ENCODE results near the gene MPPE1. TPM values are rescaled to one million over a fixed set of nuclear protein-coding genes. Genes with fewer than 3 reads are reported as not detected.
"Not testable (repeated sequence)": the region's sequence is repeated elsewhere in the genome, so short reads cannot be mapped to it uniquely, and the experiment has no call there.

The MPPE1 gene
- total RNA-seq, result 30.7 TPM

- Histone ChIP-seq H3K4me3 (ENCODE audit: low read length) (peak within 1 kb of the TSS; percentile 81), H3K4me1 (ENCODE audit: insufficient read depth, low read length) (peaks cover 28% of the 10 kb centered on the region), H3K9me3 (ENCODE audit: low read depth, low read length) (no peaks in the 10 kb centered on the region), H3K27me3 (ENCODE audit: insufficient read depth, low read length) (no peaks in the 10 kb centered on the region)
Measured at GRCh38 chr18:11908182-11909060, at the start of gene MPPE1. TSS of gene MPPE1 (minus strand) at chr18:11908317. CDS start at chr18:11897264, 11,053 bp downstream.

GRCh38 chr18:11957636-11958035 is 49.5 kb upstream of the MPPE1 start:
- H3K27me3 ChIP-seq (ENCODE audit: insufficient read depth, low read length), result no peaks in the 10 kb centered on the region
- no peak overlapping the region for H3K4me3 ChIP-seq (ENCODE audit: low read length)
- no peaks in the 10 kb centered on the region for H3K4me1 ChIP-seq (ENCODE audit: insufficient read depth, low read length)
- peaks cover 6% of the 10 kb centered on the region for H3K9me3 ChIP-seq (ENCODE audit: low read depth, low read length)

DNA sequence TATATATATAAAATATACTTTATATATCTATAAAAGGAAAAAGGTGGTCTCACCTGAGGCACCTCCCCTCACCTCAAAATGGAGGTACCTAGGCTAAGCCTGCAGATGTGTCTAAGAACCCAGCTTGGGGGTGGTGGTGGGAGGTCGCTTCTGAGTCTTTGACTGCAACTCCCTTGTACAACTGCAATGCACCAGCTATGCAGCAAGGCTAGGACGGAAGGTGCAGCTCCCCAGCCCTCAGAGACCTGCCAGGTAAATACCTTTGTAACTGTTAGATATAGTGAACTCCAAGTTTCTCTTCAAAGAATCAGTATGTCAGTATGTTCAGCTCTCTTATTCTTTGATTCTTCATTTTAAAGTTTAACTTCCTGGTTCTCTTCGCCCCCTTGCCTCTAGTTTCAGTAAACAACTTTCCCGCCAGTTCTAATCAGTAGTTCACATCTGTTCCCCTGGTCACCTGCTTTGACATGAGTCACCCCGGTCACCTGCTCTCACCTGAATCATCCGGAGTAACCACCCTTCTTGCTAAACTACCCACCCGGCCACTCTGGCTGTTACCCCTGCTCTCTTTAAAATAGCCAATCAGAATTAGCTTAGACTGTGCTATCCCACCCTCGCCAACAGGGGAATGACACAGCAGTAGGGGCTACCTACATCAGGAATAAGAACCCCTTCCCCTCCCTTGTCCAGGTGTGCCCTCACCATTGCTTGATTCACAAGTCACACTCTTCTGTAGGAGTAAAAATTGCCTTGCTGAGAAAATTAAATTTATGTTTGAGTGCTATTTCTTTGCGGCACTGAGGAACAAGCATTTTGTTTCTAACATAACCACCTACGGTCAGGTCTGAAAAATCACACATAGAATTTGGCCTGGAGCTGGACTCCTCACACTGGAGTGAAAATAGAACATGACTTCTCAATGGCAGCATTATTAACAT is 48.5 kb upstream of the MPPE1 start:
- no peaks in the 10 kb centered on the region for H3K4me1 ChIP-seq (ENCODE audit: insufficient read depth, low read length)
- H3K4me3 ChIP-seq (ENCODE audit: low read length), result no peak overlapping the region
- no peaks in the 10 kb centered on the region for H3K27me3 ChIP-seq (ENCODE audit: insufficient read depth, low read length)
- H3K9me3 ChIP-seq (ENCODE audit: low read depth, low read length), result peaks cover 6% of the 10 kb centered on the region

DNA sequence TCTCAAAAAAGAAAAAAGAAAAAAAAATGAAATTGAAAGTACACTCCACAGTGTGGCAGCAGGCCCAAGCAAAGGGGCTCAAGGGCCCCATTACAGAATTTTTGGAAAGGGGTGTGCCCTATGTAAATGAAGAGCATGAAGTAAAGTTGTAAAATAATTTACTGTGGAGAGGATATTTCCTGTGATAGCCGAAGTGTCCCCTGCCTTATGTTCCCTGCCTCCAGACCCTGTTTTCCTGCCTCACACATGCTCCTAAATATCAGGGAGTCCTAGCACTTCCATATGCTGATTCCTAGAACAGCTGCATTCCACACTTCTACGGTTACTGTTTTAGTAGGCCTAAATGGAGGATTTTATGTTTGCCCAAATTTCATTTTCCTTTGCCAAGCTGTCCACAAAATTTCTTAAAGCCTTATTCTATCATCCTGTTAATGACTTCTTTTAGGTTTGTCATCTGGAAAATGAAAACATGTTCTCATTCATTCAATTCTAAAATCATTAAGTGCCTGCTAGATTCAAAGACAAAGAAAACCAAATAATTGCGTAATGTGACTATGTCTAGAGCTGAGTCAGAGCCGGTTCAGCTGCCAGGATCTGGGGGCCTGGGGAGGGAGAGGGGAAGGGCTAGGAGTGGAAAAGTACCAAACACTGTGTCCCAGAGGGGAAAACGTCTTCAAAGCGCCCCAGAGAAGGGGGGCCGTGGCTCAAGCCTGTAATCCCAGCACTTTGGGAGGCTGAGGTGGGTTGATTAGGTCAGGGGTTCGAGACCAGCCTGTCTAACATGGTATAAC is 47.3 kb upstream of the MPPE1 start:
- H3K4me3 ChIP-seq (ENCODE audit: low read length), result no peak overlapping the region
- H3K27me3 ChIP-seq (ENCODE audit: insufficient read depth, low read length), result no peaks in the 10 kb centered on the region
- H3K4me1 ChIP-seq (ENCODE audit: insufficient read depth, low read length), result no peaks in the 10 kb centered on the region
- H3K9me3 ChIP-seq (ENCODE audit: low read depth, low read length), result peaks cover 6% of the 10 kb centered on the region

- Histone ChIP-seq H3K4me1 (ENCODE audit: insufficient read depth, low read length) (peaks cover 2% of the 10 kb centered on the region), H3K4me3 (ENCODE audit: low read length) (no peak overlapping the region), H3K27me3 (ENCODE audit: insufficient read depth, low read length) (no peaks in the 10 kb centered on the region), H3K9me3 (ENCODE audit: low read depth, low read length) (peaks cover 6% of the 10 kb centered on the region)
Measured at GRCh38 chr18:11953113-11953512, 45.0 kb upstream of the MPPE1 start.

- peaks cover 15% of the 10 kb centered on the region for H3K4me1 ChIP-seq (ENCODE audit: insufficient read depth, low read length)
- no peak overlapping the region for H3K4me3 ChIP-seq (ENCODE audit: low read length)
- no peaks in the 10 kb centered on the region for H3K9me3 ChIP-seq (ENCODE audit: low read depth, low read length)
- no peaks in the 10 kb centered on the region for H3K27me3 ChIP-seq (ENCODE audit: insufficient read depth, low read length)
Measured at GRCh38 chr18:11951390-11951851, 43.3 kb upstream of the MPPE1 start.

DNA sequence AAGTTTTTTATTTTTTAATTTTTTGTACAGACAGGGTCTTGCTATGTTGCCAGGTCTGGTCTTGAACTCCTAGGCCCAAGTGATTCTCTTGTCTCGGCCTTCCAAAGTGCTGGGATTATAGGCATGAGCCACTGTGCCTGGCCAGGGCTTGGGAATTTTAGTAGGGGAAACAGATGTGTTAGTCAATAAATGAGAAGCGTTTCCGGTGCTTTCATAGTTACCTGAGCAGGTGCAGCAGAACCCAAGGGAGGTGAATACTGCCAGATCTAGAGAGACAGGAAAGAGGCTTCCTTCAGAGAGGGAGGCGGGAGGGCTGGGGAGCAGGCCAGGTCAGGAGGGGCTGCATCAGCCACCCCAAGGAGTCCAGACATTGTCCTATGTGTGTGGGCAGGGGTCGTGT is 42.7 kb upstream of the MPPE1 start:
- Histone ChIP-seq H3K27me3 (ENCODE audit: insufficient read depth, low read length) (no peaks in the 10 kb centered on the region), H3K9me3 (ENCODE audit: low read depth, low read length) (no peaks in the 10 kb centered on the region), H3K4me3 (ENCODE audit: low read length) (no peak overlapping the region), H3K4me1 (ENCODE audit: insufficient read depth, low read length) (peaks cover 20% of the 10 kb centered on the region)

DNA sequence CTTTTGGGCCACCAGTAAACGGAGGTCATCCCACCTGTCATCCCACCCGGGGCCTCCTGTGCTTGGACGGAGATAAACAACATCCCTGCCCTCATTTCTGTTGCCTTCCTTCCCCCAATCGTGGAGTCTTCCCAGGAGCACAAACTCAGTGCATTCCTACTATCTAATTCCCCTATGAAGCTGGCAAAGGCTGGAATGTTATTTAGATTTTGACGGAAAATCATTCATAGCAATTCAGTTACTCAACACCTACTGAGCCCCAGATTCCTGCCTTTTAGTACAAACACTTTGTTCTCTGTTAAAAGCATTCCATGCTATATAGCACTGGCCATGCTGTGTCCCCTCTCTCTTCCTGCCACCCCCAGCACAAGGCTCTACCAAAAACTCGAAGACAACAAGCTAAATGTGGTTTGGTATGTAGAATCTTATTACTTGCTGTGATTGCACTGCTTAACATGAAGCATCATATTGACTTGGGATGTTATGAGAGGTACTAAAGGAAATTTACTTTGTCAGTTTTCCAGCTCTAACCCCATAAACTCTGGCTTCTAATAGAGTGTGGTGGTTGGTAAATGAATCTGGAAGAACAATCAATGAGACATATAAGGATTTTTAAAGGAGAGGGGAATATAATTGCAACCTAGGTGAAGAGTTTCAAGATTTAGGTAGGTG is 40.9 kb upstream of the MPPE1 start:
- Histone ChIP-seq H3K4me1 (ENCODE audit: insufficient read depth, low read length) (peaks cover 21% of the 10 kb centered on the region), H3K4me3 (ENCODE audit: low read length) (no peak overlapping the region), H3K9me3 (ENCODE audit: low read depth, low read length) (no peaks in the 10 kb centered on the region), H3K27me3 (ENCODE audit: insufficient read depth, low read length) (no peaks in the 10 kb centered on the region)

GRCh38 chr18:11947214-11948191 is 39.4 kb upstream of the MPPE1 start:
- Histone ChIP-seq H3K4me3 (ENCODE audit: low read length) (peak overlapping the region; percentile 45), H3K9me3 (ENCODE audit: low read depth, low read length) (no peaks in the 10 kb centered on the region), H3K4me1 (ENCODE audit: insufficient read depth, low read length) (peaks cover 21% of the 10 kb centered on the region), H3K27me3 (ENCODE audit: insufficient read depth, low read length) (no peaks in the 10 kb centered on the region)

DNA sequence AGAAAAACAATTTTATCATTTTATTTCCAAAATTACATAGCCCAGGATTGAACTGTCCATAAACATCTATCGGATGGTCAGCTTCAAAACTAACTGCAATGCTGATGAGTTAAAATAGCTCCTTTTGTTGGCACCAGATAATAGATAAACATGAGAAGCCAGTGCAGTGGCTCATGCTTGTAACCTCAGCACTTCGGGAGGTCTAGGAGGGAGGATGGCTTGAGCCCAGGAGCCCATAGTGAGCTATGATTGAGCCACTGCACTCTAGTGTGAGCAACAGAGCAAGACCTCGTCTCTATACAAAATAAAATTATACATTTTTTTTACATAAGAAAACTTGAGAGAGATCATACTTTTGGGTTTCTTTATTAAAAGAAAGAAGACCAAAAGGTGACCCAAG is 38.6 kb upstream of the MPPE1 start:
- peaks cover 21% of the 10 kb centered on the region for H3K4me1 ChIP-seq (ENCODE audit: insufficient read depth, low read length)
- peak overlapping the region; percentile 45 for H3K4me3 ChIP-seq (ENCODE audit: low read length)
- no peaks in the 10 kb centered on the region for H3K27me3 ChIP-seq (ENCODE audit: insufficient read depth, low read length)
- H3K9me3 ChIP-seq (ENCODE audit: low read depth, low read length), result no peaks in the 10 kb centered on the region

DNA sequence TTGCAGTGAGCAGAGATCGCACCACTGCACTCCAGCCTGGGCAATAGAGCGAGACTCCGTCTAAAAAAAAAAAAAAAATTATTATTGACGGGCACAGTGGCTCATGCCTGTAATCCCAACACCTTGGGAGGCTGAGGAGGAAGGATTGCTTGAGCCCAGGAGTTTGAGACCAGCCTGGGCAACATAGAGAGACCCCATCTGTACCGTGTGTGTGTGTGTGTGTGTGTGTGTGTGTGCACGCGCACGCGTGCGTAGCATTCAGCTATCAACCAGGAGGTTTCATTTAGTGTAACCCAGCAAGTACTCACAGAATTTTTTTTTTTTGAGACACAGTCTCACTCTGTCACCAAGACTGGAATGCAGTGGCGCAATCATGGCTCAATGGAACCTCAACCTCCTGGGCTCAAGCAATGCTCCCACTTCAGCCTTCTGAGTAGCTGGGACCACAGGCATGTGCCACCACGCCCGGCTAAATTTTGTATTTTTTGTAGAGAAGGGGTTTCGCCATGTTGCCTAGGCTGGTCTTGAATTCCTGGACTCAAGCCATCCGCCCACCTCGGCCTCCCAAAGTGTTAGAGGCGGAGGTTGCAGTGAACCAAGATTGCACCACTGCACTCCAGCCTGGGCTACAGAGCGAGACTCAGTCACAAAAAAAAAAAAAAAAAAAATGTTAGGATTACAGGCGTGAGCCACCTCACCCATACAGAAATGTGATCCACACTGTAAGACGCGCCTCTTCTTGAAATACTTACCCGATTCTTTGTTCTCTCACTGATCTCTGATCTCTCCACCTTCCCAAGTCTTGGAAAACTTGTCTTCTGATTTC is 37.9 kb upstream of the MPPE1 start:
- H3K27me3 ChIP-seq (ENCODE audit: insufficient read depth, low read length); H3K4me3 ChIP-seq (ENCODE audit: low read length); H3K9me3 ChIP-seq (ENCODE audit: low read depth, low read length): not testable (repeated sequence)
- peaks cover 21% of the 10 kb centered on the region for H3K4me1 ChIP-seq (ENCODE audit: insufficient read depth, low read length)

GRCh38 chr18:11944786-11945185 is 36.7 kb upstream of the MPPE1 start:
- Histone ChIP-seq H3K4me1 (ENCODE audit: insufficient read depth, low read length) (peaks cover 21% of the 10 kb centered on the region), H3K4me3 (ENCODE audit: low read length) (no peak overlapping the region), H3K27me3 (ENCODE audit: insufficient read depth, low read length) (no peaks in the 10 kb centered on the region), H3K9me3 (ENCODE audit: low read depth, low read length) (no peaks in the 10 kb centered on the region)

GRCh38 chr18:11944252-11944651 is 36.1 kb upstream of the MPPE1 start:
- peaks cover 21% of the 10 kb centered on the region for H3K4me1 ChIP-seq (ENCODE audit: insufficient read depth, low read length)

More at GRCh38 chr18:11944252-11944651, 36.1 kb upstream of the MPPE1 start:
- Histone ChIP-seq H3K4me3 (ENCODE audit: low read length) (no peak overlapping the region), H3K9me3 (ENCODE audit: low read depth, low read length) (no peaks in the 10 kb centered on the region), H3K27me3 (ENCODE audit: insufficient read depth, low read length) (no peaks in the 10 kb centered on the region)
